ENCODE data around the gene SCUBE2. TPM values are rescaled to one million over a fixed set of nuclear protein-coding genes. Genes with fewer than 3 reads are reported as not detected.
"Not testable (repeated sequence)": the region's sequence is repeated elsewhere in the genome, so short reads cannot be mapped to it uniquely, and the experiment has no call there.

Gene SCUBE2
- total and polyA plus RNA-seq, 3 donors from 2014 or later = 3.5 to 10.5 (median 5.0) TPM

- no peaks in the 10 kb centered on the region for H3K4me1 ChIP-seq
- no peak overlapping the region for H3K27ac ChIP-seq
- H3K4me3 ChIP-seq = no peak overlapping the region
- WGBS, 2 donors = 85 to 95% methylated on average over 5 of the region's 5 CpGs
- no peaks in the 10 kb centered on the region for H3K36me3 ChIP-seq (ENCODE audit: low read depth, missing control alignments)
- no peaks in the 10 kb centered on the region for H3K27me3 ChIP-seq
- intact Hi-C loops (cut with DNase I; ENCODE audit: low total_unique reads) = no loop called here
- no peak for DNase-seq
- H3K9me3 ChIP-seq = no peaks in the 10 kb centered on the region
- no peak for TF ChIP-seq POLR2A (IDR thresholded peaks at IDR 0.05)
- TF ChIP-seq CTCF (IDR thresholded peaks at IDR 0.05) = no peak
Observed at GRCh38 chr11:8985462-8985861, 105.9 kb downstream of the SCUBE2 start.

GRCh38 chr11:8983552-8983951 is 107.8 kb downstream of the SCUBE2 start:
- Histone ChIP-seq H3K27me3 (no peaks in the 10 kb centered on the region), H3K4me3 (no peak overlapping the region), H3K4me1 (no peaks in the 10 kb centered on the region), H3K36me3 (ENCODE audit: low read depth, missing control alignments) (no peaks in the 10 kb centered on the region), H3K27ac (no peak overlapping the region), H3K9me3 (no peaks in the 10 kb centered on the region)
- WGBS, 2 donors = 90 to 92% methylated on average over 2 of the region's 2 CpGs
- intact Hi-C loops (cut with DNase I; ENCODE audit: low total_unique reads) = no loop called here
- DNase-seq = no peak
- TF ChIP-seq CTCF (IDR thresholded peaks at IDR 0.05) (no peak), POLR2A (IDR thresholded peaks at IDR 0.05) (no peak)

- DNase-seq = no peak
- intact Hi-C loops (cut with DNase I; ENCODE audit: low total_unique reads) = no loop called here
- Histone ChIP-seq H3K4me1 (no peaks in the 10 kb centered on the region), H3K27me3 (no peaks in the 10 kb centered on the region), H3K27ac (no peak overlapping the region), H3K36me3 (ENCODE audit: low read depth, missing control alignments) (no peaks in the 10 kb centered on the region), H3K9me3 (no peaks in the 10 kb centered on the region), H3K4me3 (no peak overlapping the region)
- no peak for TF ChIP-seq CTCF (IDR thresholded peaks at IDR 0.05)
- TF ChIP-seq POLR2A (IDR thresholded peaks at IDR 0.05) = no peak
- WGBS, 2 donors = 79 to 87% methylated on average over 3 of the region's 3 CpGs
Observed at GRCh38 chr11:8980485-8980884, 110.9 kb downstream of the SCUBE2 start.

DNA sequence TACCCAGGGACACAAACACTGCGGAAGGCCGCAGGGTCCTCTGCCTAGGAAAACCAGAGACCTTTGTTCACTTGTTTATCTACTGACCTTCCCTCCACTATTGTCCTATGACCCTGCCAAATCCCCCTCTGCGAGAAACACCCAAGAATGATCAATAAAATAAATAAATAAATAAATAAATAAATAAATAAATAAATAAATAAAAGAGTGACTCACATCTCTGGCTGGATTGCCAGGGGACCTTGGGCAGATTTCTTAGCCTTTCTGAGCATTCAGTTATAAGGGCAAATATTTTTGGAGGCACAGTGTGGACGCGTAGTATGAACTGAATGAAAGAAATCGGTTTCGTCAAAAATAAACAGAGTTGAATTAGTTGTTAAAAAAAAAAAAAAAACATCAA is 112.0 kb downstream of the SCUBE2 start:
- 83 to 91% methylated on average over 5 of the region's 7 CpGs for WGBS, 2 donors

GRCh38 chr11:8973121-8973520 is 118.3 kb downstream of the SCUBE2 start:
- H3K4me1 ChIP-seq = no peaks in the 10 kb centered on the region
- no peak overlapping the region for H3K27ac ChIP-seq
- H3K27me3 ChIP-seq = no peaks in the 10 kb centered on the region
- no peak for DNase-seq
- no peak for TF ChIP-seq POLR2A (IDR thresholded peaks at IDR 0.05)
- no peak for TF ChIP-seq CTCF (IDR thresholded peaks at IDR 0.05)
- H3K4me3 ChIP-seq = no peak overlapping the region
- no peaks in the 10 kb centered on the region for H3K9me3 ChIP-seq
- H3K36me3 ChIP-seq (ENCODE audit: low read depth, missing control alignments) = no peaks in the 10 kb centered on the region
- 76 to 78% methylated on average over 3 of the region's 3 CpGs for WGBS, 2 donors
- intact Hi-C loops (cut with DNase I; ENCODE audit: low total_unique reads) = no loop called here

More for the DNA sequence above, 112.0 kb downstream of the SCUBE2 start:
- H3K4me1 ChIP-seq; DNase-seq; H3K9me3 ChIP-seq; H3K27me3 ChIP-seq; H3K4me3 ChIP-seq; H3K36me3 ChIP-seq (ENCODE audit: low read depth, missing control alignments); intact Hi-C loops (cut with DNase I; ENCODE audit: low total_unique reads); H3K27ac ChIP-seq: not testable (repeated sequence)

Measured in testis (tissue), 3 donors.